IPS-11a (cell line): ENCODE measurements around the gene DENND2A.
"Not testable (repeated sequence)": the region's sequence is repeated elsewhere in the genome, so short reads cannot be mapped to it uniquely, and the experiment has no call there.

Source experiments
- H3K4me3 ChIP-seq: one replicate; pipeline ENCODE4 v1.5.1; 2013; ENCODE audit warnings: low read depth, low read length, control low read depth

DENND2A gene

DNA sequence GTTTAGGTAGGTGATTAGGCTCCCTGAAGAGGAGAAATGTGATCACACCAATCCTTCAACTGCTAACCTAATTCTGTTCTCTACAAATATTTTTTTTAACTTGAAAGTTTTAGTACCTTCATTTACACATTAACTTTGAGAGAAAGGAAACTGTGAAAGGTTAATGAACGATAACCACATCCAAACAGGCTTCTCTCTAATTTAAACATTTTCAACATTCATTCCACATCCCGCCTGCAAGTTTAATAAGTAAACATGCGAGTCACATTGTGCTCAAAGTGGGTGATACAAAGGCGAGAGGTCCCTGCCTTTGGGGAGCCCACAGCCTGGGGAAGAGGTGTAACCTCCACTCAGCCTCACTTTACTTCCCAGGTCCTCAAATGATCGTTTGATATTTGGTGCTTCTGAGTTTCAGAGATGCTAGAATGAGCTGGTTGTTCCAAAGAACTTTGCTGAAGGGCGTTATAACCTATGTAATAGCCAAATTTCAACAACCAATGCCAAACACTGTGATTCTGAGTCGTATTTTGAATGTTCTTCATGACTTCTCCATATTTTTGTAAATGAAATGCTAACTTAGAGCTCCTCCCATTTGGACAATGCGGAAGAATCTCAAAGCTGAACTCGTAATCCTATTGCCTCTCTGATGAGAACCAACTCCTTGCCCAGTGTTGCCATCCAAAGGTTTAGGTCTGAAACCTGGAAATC, 47.5 kb downstream of the DENND2A start:
- H3K4me3 ChIP-seq, result no peak overlapping the region

DNA sequence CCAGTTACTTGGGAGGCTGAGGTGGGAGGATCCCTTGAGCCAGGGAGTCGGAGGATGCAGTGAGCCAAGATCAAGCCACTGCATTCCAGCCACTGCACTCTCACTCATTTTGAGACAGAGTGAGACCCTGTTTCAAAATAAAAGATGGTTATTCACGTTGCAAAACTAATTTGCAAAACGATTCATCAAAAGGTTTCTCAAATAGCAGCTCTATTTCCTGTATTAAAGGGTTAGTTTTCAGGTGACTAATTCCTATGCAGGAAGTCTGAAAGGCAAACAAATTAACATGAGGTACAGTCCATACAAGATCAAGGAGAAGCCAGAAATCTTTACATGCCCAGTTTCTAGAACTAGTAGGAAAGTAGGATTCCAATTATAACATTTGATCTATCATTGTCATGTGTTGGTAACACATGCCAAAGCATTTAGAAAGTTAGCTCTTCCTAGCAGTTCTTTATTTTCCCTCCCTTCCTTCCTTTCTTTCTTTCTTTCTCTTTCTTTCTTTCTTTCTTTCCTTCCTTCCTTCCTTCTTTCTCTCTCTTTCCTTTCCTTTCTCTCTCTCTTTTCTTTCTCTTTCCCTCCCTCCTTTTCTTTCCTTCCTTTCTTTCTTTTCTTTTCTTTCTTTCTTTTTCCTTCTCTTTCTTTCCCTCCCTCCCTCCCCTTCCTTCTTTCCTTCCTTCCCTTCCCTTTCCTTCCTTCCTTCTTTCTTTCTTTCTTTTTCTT, 49.3 kb downstream of the DENND2A start:
- no peak overlapping the region for H3K4me3 ChIP-seq

DNA sequence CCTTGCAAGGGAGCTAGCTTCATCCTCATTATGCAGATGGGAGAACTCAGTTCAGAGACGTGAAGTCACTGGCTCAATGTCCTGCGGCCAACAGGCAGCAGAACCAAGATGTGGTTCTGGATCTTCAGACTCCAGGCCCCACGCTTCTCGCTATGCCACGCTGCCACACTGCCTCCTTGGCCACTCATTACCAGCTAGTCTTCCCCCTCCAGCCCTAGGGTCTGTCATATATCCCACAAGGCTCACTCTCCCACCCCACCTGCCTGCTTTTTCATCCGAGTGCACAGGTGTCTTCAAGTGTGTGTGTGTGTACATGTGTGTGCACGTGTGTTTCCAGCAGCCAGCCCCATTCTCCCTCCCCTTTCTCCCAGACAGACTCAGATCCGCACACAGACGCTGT, 53.4 kb downstream of the DENND2A start:
- no peak overlapping the region for H3K4me3 ChIP-seq

DNA sequence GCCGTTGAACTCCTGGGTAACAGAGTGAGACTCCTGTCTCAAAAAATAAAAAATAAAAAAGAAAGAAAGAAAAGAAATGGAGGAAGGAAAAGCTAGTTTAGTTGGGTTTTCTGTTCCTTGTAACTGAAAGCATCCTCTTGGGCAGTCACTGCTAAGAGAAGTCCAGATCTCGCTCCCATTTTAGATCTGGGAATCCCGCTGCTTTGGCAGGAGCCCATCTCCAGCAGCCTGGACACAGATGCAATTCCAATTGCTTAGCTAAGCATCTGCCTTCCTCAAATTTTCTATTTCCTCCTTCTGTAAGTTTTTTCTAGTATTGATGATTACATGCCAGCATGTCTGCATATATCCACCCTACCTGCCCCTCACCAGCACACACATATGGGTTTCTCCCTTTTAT, 54.1 kb downstream of the DENND2A start:
- no peak overlapping the region for H3K4me3 ChIP-seq

DNA sequence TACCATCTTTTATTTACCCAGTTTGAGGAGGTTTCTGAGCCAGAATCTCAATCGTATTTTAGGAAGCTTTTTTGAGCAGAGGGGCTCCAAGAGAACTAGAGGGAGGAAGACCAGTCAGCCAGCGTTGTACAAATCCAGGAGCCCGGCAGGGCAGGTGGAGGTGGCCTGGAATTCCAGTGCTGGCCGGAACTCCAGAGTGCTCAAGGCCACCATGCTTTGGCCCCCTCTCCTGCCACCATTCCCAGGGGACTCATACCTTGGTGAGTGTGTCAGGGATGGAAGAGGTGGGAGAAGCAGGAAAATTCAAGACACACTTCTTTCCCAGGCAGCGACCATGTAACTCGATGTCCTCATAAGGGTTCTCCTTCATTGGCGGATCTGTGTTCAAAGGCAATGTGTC, 55.3 kb downstream of the DENND2A start:
- H3K4me3 ChIP-seq, result no peak overlapping the region

DNA sequence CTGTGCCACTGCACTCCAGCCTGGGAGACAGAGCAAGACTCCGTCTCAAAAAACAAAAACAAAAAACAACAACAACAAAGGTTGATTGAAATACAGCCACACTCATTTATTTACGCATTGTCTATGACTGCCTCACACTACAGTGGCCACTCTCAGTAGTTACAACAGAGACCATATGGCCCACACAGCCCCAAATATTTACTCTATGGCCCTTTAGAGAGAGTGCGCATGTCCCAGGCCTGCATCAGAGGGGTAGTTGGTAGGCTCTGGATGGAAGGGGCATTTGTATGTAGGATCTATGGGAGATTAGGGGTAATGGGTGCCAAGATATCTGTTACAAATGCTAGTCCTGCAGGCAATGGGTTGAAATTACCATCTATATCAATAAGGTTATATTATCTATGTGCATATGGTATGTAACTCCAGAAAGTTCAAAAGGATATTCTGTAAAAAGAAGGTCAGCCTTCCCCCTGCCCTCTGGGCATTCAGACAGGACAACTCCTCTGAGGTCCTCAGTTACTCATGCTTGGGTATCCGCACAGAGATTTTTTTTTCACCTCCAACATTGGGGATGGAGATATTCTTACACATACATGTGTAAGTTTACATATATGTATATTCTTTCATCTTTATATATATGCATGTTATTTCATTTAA, 56.3 kb downstream of the DENND2A start:
- no peak overlapping the region for H3K4me3 ChIP-seq

DNA sequence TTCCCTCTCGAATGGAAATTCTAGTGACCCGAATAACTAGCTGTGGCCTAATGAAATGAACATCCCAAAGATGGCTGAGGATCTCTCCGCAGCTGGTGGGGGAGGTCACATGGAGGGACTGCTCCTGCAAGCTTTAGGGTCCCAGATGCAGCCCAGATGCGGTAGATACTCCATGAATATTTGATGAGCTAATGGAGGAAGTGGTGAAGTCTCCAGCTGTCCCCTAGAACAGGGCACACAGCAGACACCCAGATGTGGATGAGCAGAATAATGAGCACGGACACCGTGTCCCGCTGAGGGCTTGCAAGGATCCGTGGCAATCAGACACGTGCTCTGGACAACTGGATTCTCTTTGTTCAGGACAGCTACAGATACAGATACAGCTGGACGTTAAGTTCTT, 59.2 kb downstream of the DENND2A start:
- H3K4me3 ChIP-seq, result no peak overlapping the region

DNA sequence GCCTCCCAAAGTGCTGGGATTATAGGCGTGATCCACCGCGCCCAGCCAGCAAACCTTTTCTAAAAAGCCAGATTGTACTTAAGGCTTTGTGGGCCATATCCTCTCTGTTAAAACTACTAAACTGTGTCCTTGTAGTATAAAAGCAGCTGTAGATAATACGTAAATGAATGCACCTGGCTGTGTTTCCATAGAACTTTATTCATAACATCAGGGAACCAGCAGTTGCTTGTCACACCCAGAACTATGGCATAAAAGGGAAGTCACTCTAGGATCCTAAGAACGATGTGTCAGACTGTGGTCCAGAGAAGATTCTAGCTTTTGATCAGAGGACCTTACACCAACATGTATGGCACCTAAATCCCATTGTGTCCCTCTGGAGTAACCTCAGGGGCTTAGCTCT, 63.0 kb downstream of the DENND2A start:
- no peak overlapping the region for H3K4me3 ChIP-seq

DNA sequence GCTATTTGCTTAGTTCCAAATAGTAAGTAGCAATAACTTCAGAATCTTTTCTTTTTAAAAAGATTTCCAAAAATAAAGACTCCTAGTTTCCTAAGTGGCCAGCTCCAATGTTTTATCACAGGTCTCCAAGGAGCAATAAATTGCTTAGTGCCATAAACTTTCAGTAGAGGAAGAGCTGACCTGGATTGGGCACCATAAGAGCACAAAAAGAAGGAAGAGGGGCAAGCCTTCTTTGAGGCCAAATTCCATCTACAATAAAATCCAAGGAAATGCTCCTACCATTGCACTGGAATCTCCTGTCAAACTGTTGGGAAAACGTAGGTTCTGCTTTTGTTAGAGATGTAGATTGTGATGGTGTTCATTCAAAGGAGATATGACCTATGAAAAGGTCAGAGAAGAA, 64.0 kb downstream of the DENND2A start:
- no peak overlapping the region for H3K4me3 ChIP-seq

DNA sequence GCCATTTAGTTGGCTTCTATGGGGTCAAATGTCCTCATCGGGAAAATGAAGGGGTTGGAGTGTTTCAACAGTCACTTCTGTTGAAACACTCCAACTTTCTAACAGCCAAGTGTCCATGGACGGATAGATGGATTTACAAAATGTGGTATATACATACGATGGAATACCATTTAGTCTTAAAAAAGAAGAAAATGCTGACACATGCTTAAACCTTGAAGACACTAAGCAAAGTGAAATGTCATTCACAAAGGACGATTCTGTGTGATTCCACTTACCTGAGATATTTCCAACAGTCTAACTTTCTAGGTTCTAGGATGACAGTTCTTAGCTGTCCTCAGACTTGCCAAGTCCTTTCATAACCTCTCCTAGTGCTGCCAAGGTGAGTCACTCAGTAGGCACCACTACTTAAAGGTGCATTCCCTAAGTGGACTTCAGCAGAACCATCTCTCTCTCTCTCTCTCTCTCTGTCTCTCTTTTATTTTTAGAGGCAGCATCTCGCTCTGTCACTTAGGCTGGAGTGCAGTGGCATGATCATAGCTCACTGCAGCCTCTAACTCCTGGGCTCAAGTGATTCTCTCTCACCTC, 69.0 kb downstream of the DENND2A start:
- no peak overlapping the region for H3K4me3 ChIP-seq

DNA sequence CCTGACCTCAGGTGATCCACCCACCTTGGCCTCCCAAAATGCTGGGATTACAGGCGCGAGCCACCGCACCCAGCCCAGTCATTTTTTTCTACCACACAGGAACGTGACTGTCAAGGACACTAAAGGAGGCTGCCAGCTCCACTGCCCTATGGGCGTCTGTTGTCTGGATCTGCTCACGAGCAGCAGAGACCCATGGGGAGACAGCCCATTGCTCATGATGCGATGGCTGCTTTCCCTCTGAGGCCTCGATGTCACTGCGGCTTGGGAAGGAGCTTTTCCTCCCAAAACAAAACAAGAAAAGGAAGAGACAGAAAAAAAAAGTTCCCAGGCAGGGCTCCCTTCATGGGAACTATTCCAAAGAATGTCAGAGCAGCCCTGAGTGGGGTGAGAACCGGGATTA, 70.5 kb downstream of the DENND2A start:
- H3K4me3 ChIP-seq, result no peak overlapping the region

DNA sequence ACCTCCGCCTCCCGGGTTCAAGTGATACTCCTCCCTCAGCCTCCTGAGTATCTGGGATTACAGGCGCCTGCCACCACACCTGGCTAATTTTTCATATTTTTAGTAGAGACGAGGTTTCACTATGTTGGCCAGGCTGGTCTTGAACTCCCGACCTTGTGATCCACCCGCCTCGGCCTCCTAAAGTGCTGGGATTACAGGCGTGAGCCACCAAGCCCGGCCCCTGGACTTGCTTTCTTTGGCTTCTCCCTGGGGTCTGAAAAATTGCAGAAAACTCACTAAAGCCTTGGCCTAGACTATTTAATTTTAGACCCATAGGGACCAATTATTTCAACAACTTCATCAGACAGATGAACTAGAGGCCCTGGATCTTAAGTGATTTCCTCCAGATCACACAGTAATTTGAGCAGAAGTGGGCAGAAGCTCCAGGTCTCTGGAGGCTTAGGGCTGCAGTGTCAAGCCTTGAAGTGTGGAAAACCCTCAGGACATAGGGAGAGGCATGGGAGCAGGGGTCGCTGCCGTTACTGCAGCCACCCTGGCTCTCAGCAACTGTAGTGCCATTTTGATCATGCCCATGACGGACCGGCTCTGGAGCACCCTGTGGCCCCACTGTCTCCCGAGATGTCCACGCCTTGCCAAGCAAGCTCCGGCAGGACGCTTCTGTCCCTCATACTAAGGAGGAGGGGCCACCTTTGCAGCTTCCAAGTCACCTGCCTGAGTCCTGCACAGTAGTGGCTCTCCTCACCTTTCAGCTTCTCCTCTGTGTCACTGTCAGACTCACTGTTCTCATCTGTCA, 72.4 kb downstream of the DENND2A start:
- no peak overlapping the region for H3K4me3 ChIP-seq

DNA sequence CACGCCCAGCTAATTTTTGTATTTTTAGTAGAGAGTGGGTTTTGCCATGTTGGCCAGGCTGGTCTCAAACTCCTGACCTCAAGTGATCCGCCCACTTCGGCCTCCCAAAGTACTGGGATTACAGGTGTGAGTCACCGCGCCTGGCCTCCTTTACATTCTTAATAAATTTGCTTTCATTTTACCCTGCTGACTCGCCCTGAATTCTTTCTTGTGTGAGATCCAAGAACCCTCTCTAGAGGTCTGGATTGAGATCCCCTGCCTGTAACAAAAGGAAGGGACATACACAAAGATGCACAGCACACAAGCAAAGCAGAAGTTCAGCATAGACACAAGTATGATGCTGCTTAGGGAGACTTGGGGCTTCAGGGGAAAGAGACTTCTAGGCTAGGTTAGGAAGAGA, 74.4 kb downstream of the DENND2A start:
- H3K4me3 ChIP-seq, result not testable (repeated sequence)

DNA sequence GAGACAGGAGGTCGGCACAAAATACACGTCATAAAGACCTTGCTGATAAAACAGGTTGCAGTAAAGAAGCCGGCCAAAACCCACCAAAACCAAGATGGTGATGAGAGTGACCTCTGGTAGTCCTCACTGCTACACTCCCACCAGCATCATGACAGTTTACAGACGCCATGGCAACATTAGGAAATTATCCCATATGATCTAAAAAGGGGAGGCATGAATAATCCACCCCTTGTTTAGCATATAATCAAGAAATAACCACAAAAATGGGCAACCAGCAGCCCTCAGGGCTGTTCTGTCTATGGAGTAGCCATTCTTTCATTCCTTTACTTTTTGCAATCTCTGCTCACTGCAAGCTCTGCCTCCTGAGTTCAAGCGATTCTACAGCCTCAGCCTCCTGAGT, 74.9 kb downstream of the DENND2A start:
- H3K4me3 ChIP-seq, result not testable (repeated sequence)

DNA sequence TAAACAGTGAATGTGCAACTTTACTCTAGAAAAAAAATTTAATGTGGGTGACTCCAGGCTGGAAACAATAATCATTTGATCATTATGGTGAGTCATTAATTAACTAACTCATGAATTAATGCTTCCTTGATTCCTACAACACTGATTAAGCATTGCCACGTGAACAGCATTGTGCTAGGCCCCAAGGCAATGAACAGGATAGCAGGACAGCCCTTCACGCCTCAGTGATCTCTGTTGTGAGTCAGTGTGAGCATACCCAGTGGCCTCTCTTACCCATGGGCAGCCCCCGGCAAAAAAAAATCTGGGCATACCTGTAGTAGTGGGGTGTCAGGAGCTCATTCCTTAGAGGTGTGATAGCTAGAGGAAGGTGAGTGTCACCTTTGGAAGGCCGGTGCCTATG, 76.0 kb downstream of the DENND2A start:
- no peak overlapping the region for H3K4me3 ChIP-seq

DNA sequence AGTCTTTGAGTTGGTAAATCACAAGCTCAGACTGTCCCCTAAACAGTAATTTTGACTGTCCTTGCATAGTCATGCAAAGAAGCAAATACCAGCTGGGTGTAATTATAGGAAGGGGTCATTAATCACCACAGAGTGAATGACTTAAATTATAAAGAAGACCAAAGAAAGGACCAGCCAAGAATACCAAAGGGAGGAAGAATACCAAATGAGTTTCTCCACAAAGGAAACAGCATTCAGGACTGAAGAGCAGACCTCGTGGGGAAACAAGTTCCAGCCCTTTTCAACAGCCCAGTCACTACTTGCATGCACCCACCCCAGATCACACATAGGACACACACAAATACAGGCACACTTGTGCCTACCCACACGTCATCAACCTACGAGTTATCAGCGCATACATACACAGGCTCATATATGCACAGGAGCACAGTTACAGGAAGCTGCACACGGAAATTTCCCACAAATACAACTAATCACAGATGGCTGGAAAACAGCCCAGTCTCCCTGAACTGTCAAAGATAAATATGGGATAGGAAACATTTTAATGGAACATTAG, 77.6 kb downstream of the DENND2A start:
- no peak overlapping the region for H3K4me3 ChIP-seq

DNA sequence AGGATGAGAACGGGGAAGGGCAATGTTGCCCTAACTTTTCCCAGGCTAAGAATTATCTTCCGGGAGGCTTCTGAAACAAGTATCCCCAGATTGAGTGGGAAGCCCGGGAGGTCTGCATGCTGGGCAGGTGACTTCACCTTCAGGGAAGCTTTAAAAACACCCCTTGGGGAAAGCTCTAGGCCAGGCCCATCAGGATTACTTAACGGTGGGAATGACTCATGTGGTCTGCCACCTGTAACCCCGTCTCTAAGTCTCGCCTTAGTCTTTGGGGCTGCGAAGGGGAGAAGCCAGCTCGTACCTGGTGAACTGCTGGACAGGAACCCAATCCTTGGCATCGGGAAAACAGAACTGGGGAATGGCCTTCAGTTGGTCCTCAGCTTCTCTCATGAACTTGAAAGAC, 81.2 kb downstream of the DENND2A start:
- no peak overlapping the region for H3K4me3 ChIP-seq

DNA sequence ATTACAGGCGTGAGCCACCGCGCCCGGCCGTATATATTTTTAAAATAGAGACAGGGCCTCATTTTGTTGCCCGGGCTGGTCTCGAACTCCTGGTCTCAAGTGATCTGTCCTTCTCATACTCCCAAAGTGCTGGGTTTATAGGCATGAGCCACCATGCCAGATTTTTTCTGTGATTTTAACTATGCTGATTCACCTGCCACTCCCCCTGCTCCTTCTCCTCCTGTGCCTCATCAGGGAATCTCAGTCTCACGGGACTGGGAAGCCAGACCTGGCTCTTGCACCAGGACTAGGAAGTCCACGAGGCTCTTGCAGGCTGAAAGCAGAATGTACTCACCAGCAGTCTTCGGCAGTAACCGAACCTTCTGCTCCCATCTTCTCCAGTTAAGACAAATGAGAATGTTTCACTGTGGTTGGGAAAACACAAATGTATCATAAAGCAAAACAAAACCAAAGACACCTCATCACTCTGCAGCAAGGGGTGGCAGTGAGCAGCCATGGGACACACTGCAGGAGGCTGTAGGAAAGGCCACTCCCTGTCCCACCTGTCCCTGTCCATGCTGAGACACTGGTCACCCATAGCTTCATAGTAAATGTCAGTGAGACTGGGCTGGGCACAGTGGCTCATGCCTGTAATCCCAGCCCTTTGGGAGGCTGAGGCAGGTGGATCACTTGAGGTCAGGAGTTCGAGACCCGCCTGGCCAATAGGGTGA, 82.6 kb downstream of the DENND2A start:
- no peak overlapping the region for H3K4me3 ChIP-seq

DNA sequence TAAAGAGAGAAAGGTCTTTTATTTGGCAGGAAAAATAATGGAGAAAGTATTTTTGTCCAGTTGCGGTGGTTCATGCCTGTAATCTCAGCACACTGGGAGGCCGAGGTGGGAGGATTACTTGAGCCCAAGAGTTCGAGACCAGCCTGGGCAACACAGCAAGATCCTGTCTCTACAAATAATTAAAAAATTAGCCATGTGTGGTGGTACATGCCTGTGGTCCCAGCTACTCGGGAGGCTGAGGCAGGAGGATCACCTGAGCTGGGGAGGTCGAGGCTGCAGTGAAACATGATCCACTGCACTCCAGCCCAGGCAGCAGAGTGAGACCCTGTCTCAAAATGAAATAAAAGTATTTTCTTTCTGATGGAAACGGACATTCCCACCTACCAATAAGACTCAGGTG, 83.5 kb downstream of the DENND2A start:
- no peak overlapping the region for H3K4me3 ChIP-seq

DNA sequence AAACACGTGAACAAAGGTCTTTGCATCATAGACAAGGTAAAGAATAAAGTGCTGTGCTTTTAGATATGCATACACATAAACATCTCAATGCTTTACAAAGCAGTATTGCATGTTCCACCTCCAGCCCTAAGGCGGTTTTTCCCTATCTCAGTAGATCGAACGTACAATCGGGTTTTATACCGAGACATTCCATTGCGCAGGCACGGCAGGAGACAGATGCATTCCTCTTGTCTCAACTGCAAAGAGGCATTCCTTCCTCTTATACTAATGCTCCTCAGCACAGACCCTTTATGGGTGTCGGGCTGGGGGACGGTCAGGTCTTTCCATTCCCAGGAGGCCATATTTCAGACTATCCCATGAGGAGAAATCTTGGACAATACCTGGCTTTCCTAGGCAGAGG, 87.4 kb downstream of the DENND2A start:
- H3K4me3 ChIP-seq, result not testable (repeated sequence)
